GM19328 (cell line): ENCODE measurements around the gene GPSM1.

Experiments used
- ATAC-seq: cut with Tn5 transposase; IDR thresholded peaks from one replicate; pipeline ENCODE4 v1.9.1; 2021; ENCODE audit warnings: mild to moderate bottlenecking, moderate library complexity; ENCODE audit not compliant: unreplicated experiment

The GPSM1 gene

GRCh38 chr9:136372561-136373299 lies 45.4 kb downstream of the GPSM1 start:
- ATAC-seq = no peak

DNA sequence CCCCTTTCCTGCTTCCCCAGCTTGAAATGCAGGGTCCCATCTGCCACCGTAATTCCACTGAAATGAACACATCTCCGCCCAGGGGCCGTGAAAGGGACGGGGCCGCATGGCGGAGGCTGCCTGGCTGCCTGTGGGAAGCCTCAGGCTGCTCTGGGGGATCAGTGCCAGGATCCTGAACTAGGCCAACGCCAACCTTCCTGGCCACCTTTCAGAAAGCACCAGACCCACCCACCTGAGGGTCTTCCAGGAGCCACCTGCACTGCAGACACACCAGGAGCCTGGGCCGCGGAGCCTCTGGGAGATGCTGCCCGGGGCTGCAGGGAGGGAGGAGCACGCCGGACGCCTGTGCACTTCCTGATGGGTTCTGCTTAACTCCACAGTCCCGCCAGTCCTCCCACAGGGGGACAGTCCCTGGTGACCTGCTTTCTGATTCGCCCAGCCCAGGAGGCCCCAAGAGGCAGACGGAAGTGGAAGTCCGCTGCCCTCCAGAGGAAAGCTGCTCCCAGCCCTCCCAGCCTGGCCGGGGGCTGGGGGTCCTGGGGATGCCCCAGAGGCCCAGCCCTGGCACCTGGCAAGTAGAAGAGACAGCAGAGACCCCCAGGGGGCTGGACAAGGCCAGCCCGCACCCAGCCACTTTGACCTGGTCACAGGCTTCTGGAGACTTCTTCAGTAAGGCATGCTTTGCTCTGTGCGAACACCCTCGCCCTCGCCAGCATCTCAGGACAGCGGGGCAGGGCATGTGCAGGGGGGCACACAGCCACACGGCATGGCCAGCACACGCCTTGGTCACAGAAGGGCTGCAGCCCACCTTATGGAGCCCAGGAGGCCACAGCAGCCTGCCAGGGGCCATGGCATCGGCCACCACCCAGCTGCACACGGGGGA lies 46.2 kb downstream of the GPSM1 start, which contains the start of gene CARD9:
TSS of gene CARD9 (minus strand) at position 370 of the 883 bp plus-strand sequence. CDS start 1,591 bp downstream, outside the sequence.
- ATAC-seq = no peak

DNA sequence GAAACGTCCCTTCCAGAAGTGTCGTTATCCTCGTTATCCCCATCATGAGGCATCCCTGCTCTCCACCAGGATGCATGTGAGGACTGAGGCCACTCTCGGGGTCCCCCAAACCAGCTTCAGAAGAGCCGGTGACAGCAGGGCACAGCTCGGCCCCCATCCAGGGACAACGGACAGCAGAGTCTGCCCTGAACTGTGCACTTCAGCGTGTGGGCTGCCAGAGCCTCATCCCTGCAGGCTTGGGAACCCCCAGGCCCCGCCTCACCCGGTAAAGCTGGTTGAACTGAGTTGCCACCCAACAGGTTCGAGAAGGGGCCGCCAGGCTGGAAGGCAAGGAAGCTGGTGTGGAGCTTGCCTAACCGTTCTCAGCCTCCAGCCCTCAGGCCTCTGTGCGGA lies 46.8 kb downstream of the GPSM1 start:
- no peak for ATAC-seq

GRCh38 chr9:136375096-136375495 lies 47.8 kb downstream of the GPSM1 start:
- ATAC-seq = no peak

GRCh38 chr9:136376457-136376856 lies 49.1 kb downstream of the GPSM1 start:
- ATAC-seq = no peak

DNA sequence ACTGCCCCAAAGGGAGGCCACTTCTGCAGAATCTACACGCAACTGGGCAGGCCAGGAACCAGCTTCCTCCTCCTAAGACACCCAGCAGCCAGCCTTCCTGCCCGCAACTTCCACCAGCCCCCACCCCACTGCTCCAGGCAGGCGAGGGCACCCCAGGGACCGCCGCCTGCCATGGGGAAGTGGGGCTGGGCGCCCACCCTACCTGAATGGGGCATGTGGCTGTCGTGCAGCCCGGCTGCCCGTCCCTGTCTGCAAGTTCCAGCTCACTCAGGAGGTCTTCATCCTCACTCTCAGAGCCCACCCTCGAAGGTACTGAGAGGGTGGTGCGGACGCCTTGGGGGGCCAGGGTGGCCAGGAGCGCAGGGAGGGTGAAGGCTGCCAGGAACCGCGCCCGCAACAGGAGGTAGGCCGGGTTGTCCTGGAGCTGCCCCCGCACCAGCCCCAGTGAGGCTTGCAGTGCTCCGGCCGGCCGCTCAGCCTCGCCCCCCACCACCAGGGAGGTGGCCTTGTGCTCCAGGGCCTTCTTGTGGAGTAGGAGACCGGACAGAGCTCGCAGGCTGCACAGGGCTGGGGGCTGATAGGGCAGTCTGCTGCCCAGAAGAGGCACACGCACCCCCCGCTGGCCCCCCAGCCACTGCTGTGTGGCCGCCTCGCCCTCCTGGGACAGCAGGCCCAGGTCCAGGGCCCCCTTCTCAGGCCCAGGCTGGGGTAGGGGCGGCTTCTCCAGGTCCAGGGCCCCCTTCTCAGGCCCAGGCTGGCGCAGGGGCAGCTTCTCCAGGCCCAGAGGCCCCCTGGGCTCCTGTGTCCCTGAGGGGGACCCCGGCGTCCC lies 50.2 kb downstream of the GPSM1 start:
- no peak for ATAC-seq

- ATAC-seq = no peak
These were observed 51.0 kb downstream of the GPSM1 start for GRCh38 chr9:136378170-136379002.

DNA sequence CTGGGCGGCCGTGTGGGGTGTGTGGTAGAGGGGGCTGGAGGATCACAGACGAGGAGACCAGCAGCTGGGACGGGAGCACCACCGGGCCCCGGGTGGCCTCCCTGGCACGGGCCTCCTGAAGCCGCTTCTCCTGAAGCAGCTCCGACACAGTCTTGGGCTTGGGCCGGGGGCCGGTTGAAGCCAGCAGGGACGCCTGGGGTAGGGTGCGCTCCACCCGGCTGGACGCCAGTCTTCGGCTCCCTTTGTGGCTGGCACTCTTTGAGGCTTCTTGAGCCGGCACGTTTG lies 51.6 kb downstream of the GPSM1 start:
- no peak for ATAC-seq

- no peak for ATAC-seq
These were observed 52.1 kb downstream of the GPSM1 start for GRCh38 chr9:136379401-136379800.

DNA sequence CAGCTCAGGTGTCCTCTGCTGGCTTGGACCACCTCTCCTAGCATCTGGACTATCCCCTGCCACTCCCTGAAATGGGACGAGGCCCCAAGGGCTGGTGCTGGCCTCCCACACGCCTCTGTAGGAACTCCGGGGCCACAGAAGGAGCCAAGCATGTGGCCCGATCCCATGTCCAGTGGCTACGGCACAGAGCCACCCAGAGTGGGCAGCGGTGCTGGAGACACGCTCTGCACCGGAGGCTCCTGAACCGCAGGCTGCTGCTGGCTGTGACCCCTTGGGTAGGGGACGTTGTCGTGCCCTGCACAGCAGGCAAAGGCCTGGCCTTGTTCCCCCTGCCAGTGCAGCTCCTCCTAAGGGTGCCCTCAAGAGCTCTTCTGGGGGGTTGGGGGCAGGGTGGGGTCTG lies 52.6 kb downstream of the GPSM1 start:
- ATAC-seq = no peak

DNA sequence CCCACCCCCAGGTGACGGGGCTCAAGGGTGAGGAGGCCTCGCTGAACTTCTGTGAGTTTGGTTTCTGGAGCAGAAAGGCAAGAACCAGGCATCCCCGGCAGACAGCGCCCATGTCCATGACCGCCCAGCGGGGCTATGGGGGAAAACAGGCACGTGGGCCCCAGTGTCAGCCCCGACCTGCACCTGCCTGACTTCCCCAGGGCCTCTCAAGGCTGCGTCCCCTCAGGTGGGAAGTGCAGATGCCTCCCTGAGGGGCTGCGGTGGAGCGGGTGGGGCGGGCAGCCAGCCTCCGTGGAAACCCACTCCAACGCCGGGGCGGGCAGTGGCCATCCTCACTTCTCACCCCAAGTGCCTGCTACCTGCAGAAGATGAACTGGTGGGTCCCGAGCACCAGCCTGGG lies 53.0 kb downstream of the GPSM1 start:
- no peak for ATAC-seq

GRCh38 chr9:136381311-136381710 lies 54.0 kb downstream of the GPSM1 start:
- ATAC-seq = no peak

GRCh38 chr9:136381966-136382513 lies 54.7 kb downstream of the GPSM1 start:
- no peak for ATAC-seq

GRCh38 chr9:136383436-136383835 lies 56.1 kb downstream of the GPSM1 start:
- no peak for ATAC-seq

DNA sequence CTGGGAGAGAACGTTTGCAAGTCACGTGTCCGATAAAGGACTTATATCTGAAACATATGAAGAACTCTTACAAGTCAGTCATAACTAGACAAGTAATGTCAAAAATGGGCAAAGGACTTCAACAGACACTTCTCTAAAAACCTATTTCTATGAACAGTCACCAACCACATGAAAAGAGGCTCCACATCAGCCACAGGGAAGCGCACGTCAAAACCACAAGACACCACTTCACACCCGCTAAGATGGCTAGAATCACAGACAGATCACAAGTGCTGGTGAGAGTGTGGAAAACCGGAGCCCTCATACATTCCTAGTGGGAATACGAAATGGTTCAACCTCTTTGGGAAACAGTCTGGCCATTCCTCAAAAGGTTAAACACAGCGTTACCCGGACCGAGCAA lies 57.7 kb downstream of the GPSM1 start:
- ATAC-seq = no peak

GRCh38 chr9:136386018-136386417 lies 58.7 kb downstream of the GPSM1 start:
- ATAC-seq = no peak

- ATAC-seq = no peak
These were observed 59.9 kb downstream of the GPSM1 start for GRCh38 chr9:136387217-136387616.

DNA sequence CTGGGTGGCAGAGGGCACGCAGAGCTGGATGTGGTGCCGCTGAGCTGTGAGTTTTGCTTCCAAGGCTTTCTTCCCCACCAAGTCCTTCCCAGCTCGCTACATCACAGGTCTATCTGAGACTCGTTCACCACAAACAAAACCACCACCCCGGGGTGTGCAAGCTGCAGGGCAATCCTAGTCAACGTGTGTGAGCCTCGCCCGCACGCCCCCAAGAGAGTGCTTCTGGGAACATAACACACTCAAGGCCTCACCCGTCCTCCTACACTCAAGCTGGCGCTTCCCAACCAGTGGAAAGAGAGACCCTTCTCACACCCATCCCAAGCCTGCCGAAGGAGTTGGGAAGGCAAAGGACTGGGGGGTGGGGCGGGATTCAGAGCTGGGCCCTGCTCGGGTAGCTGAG lies 62.1 kb downstream of the GPSM1 start:
- ATAC-seq = no peak

- ATAC-seq = no peak
These were observed 64.6 kb downstream of the GPSM1 start for GRCh38 chr9:136391737-136392537.
